ENCODE results near the gene CERS6.

CERS6 gene

GRCh38 chr2:168538133-168538532 lies 82.1 kb downstream of the CERS6 start:
- no peak for FAIRE-seq

GRCh38 chr2:168538534-168538933 lies 82.5 kb downstream of the CERS6 start:
- no peak for FAIRE-seq

GRCh38 chr2:168539945-168540344 lies 83.9 kb downstream of the CERS6 start:
- FAIRE-seq = no peak

GRCh38 chr2:168541858-168542257 lies 85.8 kb downstream of the CERS6 start:
- FAIRE-seq = no peak

GRCh38 chr2:168543037-168543436 lies 87.0 kb downstream of the CERS6 start:
- no peak for FAIRE-seq

- no peak for FAIRE-seq
These were observed 87.9 kb downstream of the CERS6 start for GRCh38 chr2:168543935-168544334.

- FAIRE-seq = no peak
These were observed 89.5 kb downstream of the CERS6 start for GRCh38 chr2:168545439-168546082.

GRCh38 chr2:168550670-168551069 lies 94.6 kb downstream of the CERS6 start:
- FAIRE-seq = no peak

- FAIRE-seq = no peak
These were observed 96.4 kb downstream of the CERS6 start for GRCh38 chr2:168552450-168552856.

- FAIRE-seq = peak; percentile 60
These were observed 99.2 kb downstream of the CERS6 start for GRCh38 chr2:168555283-168555682.

- FAIRE-seq = no peak
These were observed 103.1 kb downstream of the CERS6 start for GRCh38 chr2:168559187-168559586.

- FAIRE-seq = no peak
These were observed 104.9 kb downstream of the CERS6 start for GRCh38 chr2:168560817-168561499.

GRCh38 chr2:168561991-168562390 lies 105.9 kb downstream of the CERS6 start:
- FAIRE-seq = no peak

- no peak for FAIRE-seq
These were observed 106.9 kb downstream of the CERS6 start for GRCh38 chr2:168562971-168563370.

- FAIRE-seq = no peak
These were observed 108.6 kb downstream of the CERS6 start for GRCh38 chr2:168564641-168565040.

- FAIRE-seq = no peak
These were observed 109.0 kb downstream of the CERS6 start for GRCh38 chr2:168565112-168565511.

- FAIRE-seq = no peak
These were observed 109.4 kb downstream of the CERS6 start for GRCh38 chr2:168565512-168565911.

- no peak for FAIRE-seq
These were observed 111.0 kb downstream of the CERS6 start for GRCh38 chr2:168566974-168567665.

- no peak for FAIRE-seq
These were observed 111.8 kb downstream of the CERS6 start for GRCh38 chr2:168567836-168568235.

- no peak for FAIRE-seq
These were observed 112.6 kb downstream of the CERS6 start for GRCh38 chr2:168568476-168569267.

- FAIRE-seq = no peak
These were observed 115.0 kb downstream of the CERS6 start for GRCh38 chr2:168571061-168571460.

- no peak for FAIRE-seq
These were observed 117.2 kb downstream of the CERS6 start for GRCh38 chr2:168573128-168573903.
